Posterior cingulate gyrus (tissue), 11 donors: ENCODE results near the gene CAT.

ENCODE experiments used
- DNase-seq, 10 donors: peaks; one replicate each; pipeline versions ENCODE4 v3.0.0 to v3.0.0-alpha.2; 2020 to 2021; ENCODE audit warnings: mixed read lengths in 3 of 10
- intact Hi-C: fragments of 100-400 bp; cut with DNase I; formaldehyde crosslinking; loops from one replicate; pipeline ENCODE4 v1.15.1; 2023

CAT gene

DNA sequence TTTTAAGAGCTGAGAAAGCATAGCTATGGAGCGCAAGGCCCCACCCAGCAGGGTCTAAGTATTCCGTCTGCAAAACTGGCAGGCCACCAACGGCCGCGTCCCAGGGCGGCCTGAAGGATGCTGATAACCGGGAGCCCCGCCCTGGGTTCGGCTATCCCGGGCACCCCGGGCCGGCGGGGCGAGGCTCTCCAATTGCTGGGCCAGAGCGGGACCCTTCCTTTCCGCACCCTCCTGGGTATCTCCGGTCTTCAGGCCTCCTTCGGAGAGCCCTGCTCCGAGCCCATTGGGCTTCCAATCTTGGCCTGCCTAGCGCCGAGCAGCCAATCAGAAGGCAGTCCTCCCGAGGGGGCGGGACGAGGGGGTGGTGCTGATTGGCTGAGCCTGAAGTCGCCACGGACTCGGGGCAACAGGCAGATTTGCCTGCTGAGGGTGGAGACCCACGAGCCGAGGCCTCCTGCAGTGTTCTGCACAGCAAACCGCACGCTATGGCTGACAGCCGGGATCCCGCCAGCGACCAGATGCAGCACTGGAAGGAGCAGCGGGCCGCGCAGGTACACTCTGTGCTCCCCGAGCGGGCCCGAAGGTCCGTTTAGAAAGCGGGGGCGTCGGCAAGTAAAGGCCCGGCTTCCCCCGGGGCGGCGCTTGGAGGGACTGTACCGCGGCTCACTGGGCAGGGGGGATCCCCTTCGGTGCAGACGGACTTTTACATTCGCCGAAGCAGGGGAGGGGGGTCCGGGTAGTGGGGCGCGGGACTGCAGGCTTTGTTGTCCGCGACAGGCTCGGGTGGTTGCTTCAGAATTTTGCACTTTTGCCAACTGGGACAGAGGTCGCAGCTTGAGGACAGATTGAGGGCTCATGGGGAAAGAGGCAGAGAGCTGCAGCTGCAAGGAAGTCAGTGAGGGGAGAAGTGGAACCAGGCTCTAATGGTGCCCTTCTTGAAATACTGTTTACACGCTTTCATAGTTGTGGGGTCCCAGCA, at the start of gene CAT:
CAT (plus strand) TSS at position 406 of the 979 bp plus-strand sequence; CDS start at position 486, 80 bp downstream.
- intact Hi-C loops: no loop called here
- DNase-seq: peak; percentile 92 to 99 (median 96)

DNA sequence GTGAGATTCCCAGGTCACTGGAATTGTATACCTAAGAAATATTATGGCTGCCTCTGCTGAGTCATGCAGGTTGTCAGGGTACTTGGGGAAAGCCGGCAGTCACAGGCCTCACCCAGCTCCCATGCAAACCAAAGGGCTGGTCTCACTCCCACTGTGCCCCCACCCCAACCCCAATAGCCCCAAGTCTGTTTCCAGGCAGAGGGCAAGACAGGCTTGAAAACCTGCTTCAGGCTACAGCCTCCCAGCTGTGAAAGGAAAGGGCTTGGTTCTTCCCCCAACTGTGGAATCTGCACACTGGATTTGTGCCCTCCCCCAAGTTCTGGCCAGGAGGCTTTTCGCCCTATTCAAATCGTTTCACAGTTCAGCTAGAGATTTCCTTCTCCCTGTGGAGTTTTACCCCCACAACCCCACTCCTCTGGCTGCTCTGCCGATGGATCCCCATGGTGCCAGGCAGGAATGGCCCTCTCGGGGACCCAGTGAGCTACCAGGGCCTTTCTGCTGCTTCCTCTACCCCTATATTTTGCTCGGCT, 43.9 kb upstream of the CAT start:
- no peak for DNase-seq
- intact Hi-C loops: no loop called here

DNA sequence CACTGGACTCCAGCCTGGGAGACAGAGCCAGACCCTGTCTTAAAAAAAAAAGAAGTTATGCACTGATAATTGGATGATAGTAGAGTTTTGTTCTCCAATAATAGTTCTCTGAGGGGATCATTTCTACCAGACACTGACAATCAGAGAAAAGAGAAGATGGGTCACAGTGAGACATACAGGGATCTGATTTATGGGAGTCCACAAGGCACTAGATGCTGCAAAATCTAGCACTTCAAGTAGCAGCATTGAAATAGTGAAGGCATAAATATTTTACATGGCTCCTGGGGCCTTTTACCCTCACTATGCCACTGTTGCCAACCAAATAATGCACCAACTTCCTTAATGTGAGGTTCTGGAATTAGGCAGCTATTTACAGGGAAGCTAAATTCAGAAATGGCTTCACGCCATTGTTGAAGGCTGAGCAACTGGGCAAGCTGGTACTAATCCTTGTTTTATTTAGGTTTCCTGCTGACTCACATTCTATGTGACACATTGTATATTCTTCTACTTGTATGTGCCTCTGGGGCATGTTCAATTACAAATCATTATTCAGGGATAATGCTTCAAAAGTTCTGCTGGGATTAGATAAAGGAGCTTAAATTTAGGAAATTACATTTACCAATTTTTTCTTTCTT, 42.7 kb upstream of the CAT start:
- intact Hi-C loops: no loop called here
- DNase-seq: no peak

DNA sequence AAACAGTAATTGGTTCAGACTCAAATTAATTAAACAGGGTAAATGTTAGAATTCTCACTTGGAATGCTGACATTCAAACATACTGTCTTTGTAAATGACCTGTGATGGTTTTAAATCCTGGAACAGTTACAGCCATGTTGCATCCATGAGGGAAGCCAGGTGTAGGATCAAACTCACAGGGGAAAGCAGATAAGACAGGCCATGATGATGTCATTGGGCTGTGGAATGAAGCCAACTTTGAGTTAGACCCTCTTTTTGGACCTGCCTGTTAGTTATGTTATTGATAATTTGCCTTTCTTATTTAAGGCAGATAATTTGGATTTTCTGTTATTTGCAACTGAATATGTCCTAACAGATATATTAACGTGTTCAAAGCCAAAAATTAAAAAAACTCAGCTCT, 41.6 kb upstream of the CAT start:
- intact Hi-C loops: no loop called here
- no peak for DNase-seq

DNA sequence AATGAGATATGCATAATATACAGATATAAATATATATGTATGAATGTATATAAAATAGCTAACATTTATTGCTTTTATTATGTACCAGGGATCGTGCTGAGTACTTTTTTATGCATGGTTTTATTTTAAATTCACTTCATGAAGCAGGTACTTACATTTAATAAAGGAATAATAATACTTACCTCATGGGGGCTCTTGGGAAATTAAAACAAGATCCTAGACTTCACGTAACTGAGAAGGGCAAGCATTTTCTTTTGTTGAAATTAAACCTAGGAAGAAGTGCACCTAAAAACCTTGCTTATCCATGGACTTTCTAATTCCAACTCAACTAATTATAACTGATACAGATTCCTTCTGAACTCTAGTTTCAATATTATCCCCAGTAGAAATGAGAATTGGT, 40.9 kb upstream of the CAT start:
- intact Hi-C loops: no loop called here

DNA sequence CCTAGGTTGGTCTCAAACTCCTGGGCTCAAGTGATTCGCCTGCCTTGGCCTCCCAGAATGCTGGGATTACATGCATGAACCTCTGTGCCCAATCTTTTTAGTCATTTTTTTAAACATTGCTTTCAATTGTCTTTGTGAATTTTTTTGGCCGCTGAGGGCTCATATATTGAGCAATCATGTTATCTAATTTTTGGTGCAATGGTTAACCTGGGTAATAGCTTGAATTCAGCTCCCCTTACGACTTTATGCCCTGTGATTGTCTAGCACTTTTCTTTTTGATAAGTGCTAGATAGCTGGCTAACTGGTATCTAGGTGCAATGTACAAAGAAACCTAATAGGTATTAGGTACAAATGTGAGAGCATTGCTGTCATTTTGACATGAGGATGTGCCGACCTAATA, 35.3 kb upstream of the CAT start:
- intact Hi-C loops: no loop called here

More for the DNA sequence above, 40.9 kb upstream of the CAT start:
- DNase-seq: no peak

DNA sequence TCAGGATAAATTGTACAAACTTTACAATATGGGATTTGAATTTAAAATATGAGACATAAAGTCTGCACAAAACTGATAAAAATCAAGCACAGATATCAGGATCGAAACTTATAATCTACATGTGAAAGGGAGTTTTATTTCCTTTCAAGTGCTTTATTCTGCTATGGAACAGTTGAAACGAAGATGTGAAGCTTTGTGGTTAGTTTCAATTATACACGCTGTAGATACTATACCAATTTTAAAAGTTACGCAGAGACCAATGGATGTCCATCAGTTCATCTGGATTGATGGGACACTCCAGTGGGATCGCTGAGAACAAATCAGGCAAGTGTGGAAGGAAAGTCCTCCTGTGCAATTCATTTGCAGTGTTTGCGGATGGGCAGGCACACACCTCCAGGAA, 34.5 kb upstream of the CAT start:
- intact Hi-C loops: no loop called here
- DNase-seq: no peak

More for the DNA sequence above, 35.3 kb upstream of the CAT start:
- DNase-seq: no peak

DNA sequence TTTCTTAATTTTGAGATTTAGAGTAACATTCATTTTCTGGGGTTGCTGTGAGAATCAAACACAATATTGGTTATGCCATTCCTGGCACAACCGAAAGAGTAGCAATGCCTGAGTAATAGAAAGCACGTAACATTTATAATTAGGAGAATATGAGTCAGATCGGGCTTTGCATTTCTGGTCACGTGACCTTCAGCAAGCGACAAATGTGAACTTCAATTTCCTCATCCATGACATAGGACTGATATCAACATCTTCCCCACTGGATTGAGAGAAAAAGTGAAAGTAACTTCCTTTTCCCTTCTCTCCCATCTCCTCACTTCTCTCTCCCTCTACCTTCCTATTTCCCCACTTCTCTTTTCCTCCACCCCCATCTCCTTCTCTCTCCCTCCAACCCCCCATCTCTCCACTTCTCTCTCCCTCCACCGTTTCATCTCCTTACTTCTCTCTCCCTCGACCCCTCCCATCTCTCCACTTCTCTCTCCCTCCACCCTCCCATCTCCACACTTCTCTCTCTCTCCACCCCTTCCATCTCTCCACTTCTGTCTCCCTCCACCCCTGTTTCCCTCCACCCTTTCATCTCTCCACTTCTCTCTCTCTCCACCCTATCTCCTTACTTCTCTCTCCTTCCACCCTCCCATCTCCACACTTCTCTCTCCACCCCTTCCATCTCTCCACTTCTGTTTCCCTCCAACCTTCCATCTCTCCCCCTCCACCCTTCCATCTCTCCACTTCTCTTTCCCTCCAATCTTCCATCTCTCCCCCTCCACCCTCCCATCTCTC, 33.5 kb upstream of the CAT start:
- DNase-seq: no peak
- intact Hi-C loops: no loop called here

DNA sequence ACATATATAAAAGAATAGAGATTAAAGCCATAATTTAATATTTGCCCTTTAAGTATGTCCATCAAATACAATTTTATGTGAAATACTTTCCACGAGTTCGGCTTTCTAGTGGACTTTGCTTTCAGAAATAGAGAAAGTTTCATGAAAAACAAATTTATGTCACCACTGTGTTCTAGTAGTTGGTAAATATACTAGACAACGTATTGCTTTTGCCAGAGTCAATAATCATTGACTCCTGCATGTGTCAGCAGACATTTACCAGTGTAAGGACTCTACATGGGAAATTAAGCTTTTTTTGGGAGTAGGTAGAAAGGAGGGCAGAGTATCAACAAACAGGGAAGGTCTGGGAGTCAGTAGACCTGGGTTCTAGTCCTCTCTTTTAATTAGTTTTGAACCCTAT, 32.3 kb upstream of the CAT start:
- DNase-seq: no peak
- intact Hi-C loops: no loop called here

DNA sequence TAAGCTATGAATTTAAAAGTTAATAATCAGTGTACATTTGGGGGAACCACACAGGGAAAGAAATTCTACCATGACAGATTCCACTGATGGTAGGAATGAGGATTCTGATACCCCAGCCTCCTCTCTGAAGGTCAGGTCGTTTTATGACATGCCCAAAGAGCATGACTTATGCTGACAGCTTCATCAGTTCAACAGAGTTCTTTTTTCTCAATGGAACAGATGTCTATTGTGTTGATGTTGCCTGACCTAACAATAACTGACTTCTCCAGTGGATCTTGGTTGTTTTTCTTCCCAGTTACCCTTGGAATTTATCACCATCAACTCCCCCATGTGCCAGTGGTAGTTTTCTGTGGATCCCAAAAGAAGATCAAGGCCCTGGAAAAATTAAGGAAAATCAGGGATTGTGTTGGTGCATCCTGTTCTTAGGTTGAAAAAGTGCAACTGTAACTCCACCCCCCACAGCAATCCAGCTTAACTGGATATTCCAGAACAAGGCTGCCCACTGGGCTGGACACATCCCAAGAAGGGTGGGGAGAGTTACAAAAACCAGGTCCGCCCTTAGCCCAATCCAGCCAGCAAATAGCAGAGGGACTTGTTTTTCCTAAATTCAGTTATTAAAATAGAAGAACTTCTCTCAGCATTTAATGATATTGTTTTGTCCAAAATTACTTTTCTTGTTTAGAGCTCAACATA, 31.5 kb upstream of the CAT start:
- intact Hi-C loops: no loop called here
- no peak for DNase-seq

DNA sequence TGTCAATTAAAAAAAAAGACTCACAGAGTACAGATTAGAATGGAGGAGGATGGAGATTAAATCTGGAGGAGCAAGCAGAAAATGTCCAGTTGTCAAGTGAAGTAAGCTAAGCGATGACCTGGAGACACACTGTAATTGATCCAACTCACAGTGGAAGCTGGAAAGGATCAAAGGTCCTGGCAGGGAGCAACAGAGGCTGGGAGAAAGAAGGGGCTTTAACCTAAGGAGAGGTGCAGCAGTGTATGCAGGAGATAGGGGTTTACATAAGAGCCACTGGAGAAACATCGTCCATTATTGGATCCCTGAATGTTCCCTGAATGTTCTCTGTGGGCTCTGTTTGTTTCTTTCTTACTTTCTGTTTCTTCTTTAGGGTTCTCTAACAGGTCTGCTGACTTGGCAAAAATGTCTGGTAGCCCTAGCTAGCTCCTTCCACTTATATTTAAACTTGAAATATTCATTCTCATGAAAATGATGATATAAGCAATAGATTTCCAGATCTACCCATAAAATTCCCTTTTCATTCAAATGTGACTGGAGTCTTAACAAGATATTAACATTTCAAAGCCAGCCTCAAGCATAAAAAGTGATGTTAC, 30.1 kb upstream of the CAT start:
- intact Hi-C loops: no loop called here
- DNase-seq: no peak

DNA sequence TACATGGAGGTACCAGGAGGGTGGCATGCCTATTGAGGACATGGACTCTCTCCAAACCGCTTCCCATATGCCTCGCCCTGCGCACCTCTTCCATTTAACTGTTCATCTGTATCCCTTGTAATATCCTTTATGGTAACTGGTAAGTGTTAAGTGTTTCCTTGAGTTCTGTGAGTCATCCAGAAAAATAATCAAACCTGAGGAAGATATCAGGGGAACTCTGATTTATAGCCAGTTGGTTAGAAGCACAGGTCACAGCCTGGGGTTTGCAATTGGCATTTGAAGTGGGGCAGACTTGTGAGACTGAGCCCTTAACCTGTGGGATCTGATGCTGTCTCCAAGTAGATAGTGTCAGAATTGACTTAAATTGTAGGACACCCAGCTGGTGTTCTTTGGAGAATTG, 27.6 kb upstream of the CAT start:
- intact Hi-C loops: no loop called here
- no peak for DNase-seq

DNA sequence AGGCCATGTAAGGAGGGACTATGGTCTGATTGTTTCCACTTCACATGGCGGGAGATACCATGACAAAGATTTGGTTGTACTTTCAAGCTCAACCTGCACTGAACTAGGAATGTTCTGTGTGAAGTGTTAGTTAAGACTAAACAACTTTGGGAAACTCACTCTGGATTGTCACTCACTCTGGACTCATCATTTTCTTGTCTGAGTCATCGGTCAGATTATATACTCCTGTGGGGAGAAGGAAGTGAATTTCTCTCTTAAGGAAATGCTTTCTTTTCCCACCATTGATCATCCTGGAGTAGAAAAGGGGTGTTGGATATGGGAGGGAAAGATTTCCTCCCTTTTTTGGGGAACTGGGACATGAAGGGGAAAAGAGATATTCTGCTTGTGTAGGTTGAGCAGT, 26.9 kb upstream of the CAT start:
- intact Hi-C loops: no loop called here
- no peak for DNase-seq

DNA sequence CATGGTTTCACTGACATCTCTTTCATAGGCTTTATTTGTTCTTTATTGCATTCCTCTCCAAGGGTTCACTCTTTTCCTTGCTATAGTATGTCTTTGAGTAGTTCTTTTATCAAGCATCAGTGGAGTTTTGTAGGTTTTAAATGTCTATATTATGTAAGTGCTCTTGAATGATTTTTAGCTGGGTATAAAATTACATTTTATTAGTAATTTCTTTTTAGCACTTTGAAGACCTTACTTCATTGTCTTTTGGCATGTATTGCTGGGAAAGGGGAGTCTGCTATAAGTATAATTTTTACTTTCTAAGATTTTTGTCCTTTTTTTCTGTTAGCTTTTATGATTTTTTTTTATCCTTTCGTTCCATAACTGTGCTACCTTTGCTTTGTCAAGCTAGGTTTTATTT, 25.5 kb upstream of the CAT start:
- intact Hi-C loops: no loop called here
- DNase-seq: no peak

DNA sequence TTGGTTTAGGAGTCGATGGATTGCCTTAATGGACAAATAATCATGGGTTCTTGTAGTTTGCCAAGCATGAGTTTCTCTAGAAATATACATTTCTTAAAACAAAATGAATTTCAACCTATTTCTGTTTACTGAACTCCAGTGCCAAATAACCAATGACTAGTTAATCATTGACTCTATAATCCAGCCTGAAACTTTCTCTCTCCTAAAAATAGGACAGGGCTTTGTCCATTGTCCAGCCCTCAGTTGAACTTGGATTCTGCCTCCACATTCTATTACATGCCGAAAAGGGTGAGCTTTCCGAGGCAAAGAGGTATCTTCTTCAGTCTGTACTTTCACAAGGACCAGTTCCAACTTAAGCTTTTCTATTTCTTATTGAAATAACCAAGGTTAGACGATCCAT, 23.2 kb upstream of the CAT start:
- intact Hi-C loops: no loop called here
- DNase-seq: no peak

DNA sequence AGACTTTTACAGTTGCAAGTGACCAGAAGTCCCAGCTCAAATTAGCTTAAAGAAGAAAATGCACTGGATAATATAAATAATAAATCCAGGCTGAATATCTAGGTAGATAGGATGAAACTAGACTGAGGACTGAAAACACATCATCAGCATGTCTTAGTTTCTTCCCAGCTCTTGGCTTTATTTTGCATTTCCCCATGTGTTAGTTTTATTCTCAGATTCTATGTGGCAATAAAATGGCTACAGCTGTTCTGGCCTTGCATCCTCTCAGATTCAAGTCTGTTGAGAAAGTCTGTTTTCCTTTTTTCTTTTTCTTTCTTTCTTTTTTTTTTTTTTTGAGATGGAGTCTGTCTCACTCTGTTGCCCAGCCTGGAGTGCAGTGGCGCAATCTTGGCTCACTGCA, 22.6 kb upstream of the CAT start:
- intact Hi-C loops: no loop called here

DNA sequence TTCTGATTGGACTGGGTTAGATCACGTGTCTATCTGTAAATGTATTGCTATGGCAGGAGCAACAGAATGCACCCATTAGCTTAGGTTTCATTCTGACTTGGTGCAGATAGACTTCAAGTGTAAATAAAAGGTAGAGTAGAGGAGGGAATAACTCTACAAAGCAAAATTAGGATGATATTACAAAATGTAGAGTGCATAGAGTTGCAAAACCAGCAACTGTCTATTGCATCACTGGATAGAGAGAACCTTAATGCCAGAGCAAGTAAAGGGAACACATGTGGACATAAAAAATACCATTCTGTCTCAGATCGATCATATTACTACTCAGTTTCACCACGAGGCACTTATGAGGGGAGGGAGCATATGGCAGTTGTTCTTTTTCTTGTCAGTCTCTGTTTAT, 22.0 kb upstream of the CAT start:
- intact Hi-C loops: no loop called here
- DNase-seq: no peak

More for the DNA sequence above, 22.6 kb upstream of the CAT start:
- DNase-seq: no peak

DNA sequence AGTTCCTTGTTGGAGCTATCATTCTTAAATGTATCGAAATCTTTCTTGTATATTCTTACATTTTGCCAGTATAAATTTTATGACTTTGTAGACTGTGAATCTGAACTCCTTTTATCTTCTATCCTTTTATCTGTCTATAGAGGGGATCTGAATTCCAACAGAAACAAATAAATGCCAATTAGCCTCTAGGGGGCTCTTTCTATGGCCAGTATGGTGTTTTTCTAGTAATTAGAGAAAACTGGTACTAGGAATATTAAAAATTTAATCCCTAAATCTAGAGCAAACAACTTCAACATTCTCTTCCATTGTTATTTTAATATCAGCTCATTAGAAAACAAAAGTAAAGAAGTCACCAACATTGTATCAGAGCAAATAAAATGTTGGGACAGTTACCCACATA, 21.5 kb upstream of the CAT start:
- intact Hi-C loops: no loop called here
- DNase-seq: no peak

DNA sequence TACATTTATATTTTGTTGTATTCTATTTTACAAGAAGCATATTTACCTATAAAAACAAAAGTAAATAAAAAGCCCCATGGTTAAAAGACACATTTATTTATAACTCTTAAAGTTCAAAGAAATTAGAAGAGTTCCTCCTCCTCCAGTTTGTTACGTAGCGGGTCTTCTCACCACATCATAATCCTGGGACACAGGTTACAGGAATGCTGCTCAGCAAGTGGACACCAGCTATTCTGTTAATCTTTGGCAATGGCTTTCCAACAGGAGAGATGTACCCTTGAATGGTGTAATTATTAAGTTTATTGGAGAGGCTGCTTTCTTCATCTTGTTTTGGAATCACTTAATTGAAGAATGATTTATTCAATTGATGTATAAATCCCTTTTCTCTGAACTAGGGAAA, 19.6 kb upstream of the CAT start:
- no peak for DNase-seq
- intact Hi-C loops: no loop called here

DNA sequence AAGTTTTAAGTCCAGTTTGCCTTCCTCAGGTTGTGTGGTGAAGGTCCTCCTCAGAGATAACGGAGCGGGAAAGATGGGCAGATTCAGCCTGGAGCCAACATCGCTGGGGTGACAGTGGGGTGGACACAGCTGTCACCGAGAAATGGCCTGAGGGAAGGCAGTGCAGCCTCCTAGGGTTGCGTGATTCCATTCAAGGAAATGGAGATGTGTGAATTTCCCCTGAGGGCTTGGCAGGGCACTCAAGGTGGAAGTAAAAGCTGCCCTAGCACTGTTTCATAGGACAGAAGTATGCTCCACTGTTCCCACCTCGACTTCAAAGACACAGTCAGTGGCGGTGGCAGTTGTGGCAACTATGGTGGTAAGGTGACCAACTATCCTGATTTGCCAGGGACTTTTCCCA, 15.4 kb upstream of the CAT start:
- DNase-seq: no peak
- intact Hi-C loops: no loop called here
